Loucy (cell line): ENCODE results near the gene MCM3AP.

Experiments
- CTCF ChIP-seq: fragments of 200-600 bp; sonication (generic); conservative IDR thresholded peaks from 2 replicates; pipeline ENCODE4 v1.5.1; 2014; ENCODE audit warnings: mild to moderate bottlenecking, antibody characterized with exemption, low read length
- EZH2phosphoT487 ChIP-seq: fragments of 200-600 bp; IDR thresholded peaks from 2 replicates; pipeline ENCODE4 v1.6.1; 2018; ENCODE audit warnings: antibody characterized with exemption, mild to moderate bottlenecking, moderate library complexity, borderline replicate concordance

GRCh38 chr21:46217511-46218196 is 67.8 kb downstream of the MCM3AP start:
- TF ChIP-seq CTCF, result no peak
- TF ChIP-seq EZH2phosphoT487, result no peak
